OCI-LY3 (cell line): ENCODE results near the gene RGS6.

Experiments
- CTCF ChIP-seq: fragments of 200-600, 300-600 bp; sonication (generic); IDR thresholded peaks from 2 replicates; pipeline ENCODE4 v1.5.1; 2014; ENCODE audit warnings: antibody characterized with exemption, low read length, low read depth
- EZH2phosphoT487 ChIP-seq: fragments of 200-600 bp; shearing (Covaris generic); IDR thresholded peaks from 2 replicates; pipeline ENCODE4 v1.6.1; 2018; ENCODE audit warnings: antibody characterized with exemption, mixed run types, low read depth

DNA sequence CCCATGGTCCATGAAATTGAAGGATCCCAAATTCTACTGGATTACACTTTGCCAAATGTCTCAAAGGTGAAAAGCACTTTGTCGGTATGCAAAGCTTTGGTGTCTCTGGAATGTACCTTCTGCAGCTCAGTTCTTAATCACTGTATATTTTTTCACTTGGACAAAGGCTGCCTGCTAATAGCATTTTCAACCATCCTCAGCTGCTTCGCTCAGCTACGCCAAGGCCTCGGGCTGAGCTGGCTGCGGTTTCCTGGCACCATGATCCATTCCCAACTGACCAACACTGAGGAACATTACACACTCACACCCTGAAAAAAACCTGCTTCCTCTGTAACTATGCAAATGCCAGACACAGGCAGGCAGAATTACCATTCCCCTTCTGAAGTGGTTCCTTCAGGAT, 626.5 kb downstream of the RGS6 start:
- no peak for TF ChIP-seq CTCF
- no peak for TF ChIP-seq EZH2phosphoT487
